K562 (cell line): Measurements from ENCODE around the gene CBFA2T2. TPM values are rescaled to one million over a fixed set of nuclear protein-coding genes. Genes with fewer than 3 reads are reported as not detected.

Experiments used
- EGR1 ChIP-seq: fragments of 450-650 bp; conservative IDR thresholded peaks from 2 replicates; pipeline ENCODE4 v1.6.1; 2017; ENCODE audit warnings: mild to moderate bottlenecking
- JUNB ChIP-seq: fragments of 450-650 bp; formaldehyde crosslinking; conservative IDR thresholded peaks from 2 replicates; pipeline ENCODE4 v1.4.0; 2020; ENCODE audit warnings: mild to moderate bottlenecking
- NCOA2 ChIP-seq, 2 experiments: fragments of 450-650 bp; IDR thresholded peaks; 2 replicates each; pipeline ENCODE4 v1.6.1; 2018; ENCODE audit warnings: mild to moderate bottlenecking in 2 of 2, moderate library complexity in 1 of 2; ENCODE audit not compliant: partially characterized antibody in 2 of 2
- polyA plus RNA-seq, 8 experiments: library from polyadenylated mRNA; depleted of rRNA in 4 of 8; stranded (reverse) in 5 of 8; unstranded in 3 of 8; fragments of >200 nt; fragmentation: Nextera tagmentation in 2 of 8; fragmentation: Illumina TruSeq in 1 of 8; extraction: Ambion mirVana in 2 of 8; extraction: Trizol in 1 of 8; gene quantifications; 2 replicates each; pipeline versions ENCODE4 v1.2.1 to v1.2.3, GENCODE V29; 2011 to 2014; ENCODE audit warnings: inconsistent platforms in 1 of 8, missing spikeins in 1 of 8
- total RNA-seq, 7 experiments: library from RNA; depleted of rRNA in 6 of 7; stranded (reverse); fragments of >200 nt in 6 of 7; fragmentation: Illumina TruSeq in 2 of 7; extraction: Trizol in 2 of 7; gene quantifications; 2 replicates each; pipeline versions ENCODE4 v1.2.1 to v1.2.3, GENCODE V29; 2011 to 2021; ENCODE audit warnings: low replicate concordance in 1 of 7
- TF ChIP-seq, protein P1 (sequence below): fragments of 450-650 bp; IDR thresholded peaks from 2 replicates; pipeline ENCODE4 v1.6.1; 2016; ENCODE audit warnings: borderline replicate concordance
- TF ChIP-seq, protein P2 (sequence below), 3 experiments: IDR thresholded peaks in 2 of 3; conservative IDR thresholded peaks in 1 of 3; 2 replicates each; pipeline ENCODE4 v1.5.1; 2011 to 2012; ENCODE audit warnings: low read length in 3 of 3, mild to moderate bottlenecking in 3 of 3, control low read depth in 2 of 3, improper control_type of control experiment in 1 of 3, inconsistent platforms in 1 of 3, low read depth in 1 of 3, mixed read lengths in 1 of 3, moderate library complexity in 1 of 3; ENCODE audit not compliant: insufficient read depth in 2 of 3

The CBFA2T2 gene
- total and polyA plus RNA-seq, 9 of the 15 experiments (the other 6 are each of a cell fraction or from before 2014, with no cell fraction given): 0.27 to 9.6 (median 5.8) TPM

DNA sequence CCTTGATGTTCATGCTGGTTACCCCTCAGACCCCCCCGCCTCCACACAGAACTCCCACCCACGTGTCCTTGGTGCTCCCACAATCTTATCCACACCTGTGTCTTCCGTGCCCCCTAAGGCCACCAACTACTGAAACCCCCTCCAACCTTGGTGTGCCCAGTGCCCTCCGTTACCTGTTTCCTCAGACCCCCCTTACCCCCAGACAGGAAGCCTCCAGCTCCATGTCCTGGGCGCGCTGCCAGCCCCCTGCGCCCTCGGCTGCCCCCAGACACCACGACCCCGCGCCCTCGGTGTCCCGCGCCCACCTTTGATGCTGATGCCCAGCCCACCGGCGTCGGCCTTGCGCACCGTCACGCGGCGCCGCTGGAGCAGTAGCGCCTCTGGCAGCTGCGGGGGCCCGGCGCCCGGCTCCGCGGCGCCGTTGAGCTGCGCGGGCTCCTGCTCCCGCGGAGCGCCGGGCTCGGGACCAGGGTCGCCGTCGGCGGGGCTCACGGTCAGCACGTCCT, 46.8 kb upstream of the CBFA2T2 start (continued):
- TF ChIP-seq NCOA2 (IDR thresholded peaks at IDR 0.05; ENCODE audit: partially characterized antibody in 2 of 2) (no peak), EGR1 (peak; percentile 20; the same call in 1 of the 2 replicates), JUNB (CRISPR knock-in tag) (no peak)
- TF ChIP-seq, protein P1, sequence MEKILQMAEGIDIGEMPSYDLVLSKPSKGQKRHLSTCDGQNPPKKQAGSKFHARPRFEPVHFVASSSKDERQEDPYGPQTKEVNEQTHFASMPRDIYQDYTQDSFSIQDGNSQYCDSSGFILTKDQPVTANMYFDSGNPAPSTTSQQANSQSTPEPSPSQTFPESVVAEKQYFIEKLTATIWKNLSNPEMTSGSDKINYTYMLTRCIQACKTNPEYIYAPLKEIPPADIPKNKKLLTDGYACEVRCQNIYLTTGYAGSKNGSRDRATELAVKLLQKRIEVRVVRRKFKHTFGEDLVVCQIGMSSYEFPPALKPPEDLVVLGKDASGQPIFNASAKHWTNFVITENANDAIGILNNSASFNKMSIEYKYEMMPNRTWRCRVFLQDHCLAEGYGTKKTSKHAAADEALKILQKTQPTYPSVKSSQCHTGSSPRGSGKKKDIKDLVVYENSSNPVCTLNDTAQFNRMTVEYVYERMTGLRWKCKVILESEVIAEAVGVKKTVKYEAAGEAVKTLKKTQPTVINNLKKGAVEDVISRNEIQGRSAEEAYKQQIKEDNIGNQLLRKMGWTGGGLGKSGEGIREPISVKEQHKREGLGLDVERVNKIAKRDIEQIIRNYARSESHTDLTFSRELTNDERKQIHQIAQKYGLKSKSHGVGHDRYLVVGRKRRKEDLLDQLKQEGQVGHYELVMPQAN: 0 out of 2 replicates have a peak, but pooled peaks have one; percentile 0
- TF ChIP-seq, protein P2, sequence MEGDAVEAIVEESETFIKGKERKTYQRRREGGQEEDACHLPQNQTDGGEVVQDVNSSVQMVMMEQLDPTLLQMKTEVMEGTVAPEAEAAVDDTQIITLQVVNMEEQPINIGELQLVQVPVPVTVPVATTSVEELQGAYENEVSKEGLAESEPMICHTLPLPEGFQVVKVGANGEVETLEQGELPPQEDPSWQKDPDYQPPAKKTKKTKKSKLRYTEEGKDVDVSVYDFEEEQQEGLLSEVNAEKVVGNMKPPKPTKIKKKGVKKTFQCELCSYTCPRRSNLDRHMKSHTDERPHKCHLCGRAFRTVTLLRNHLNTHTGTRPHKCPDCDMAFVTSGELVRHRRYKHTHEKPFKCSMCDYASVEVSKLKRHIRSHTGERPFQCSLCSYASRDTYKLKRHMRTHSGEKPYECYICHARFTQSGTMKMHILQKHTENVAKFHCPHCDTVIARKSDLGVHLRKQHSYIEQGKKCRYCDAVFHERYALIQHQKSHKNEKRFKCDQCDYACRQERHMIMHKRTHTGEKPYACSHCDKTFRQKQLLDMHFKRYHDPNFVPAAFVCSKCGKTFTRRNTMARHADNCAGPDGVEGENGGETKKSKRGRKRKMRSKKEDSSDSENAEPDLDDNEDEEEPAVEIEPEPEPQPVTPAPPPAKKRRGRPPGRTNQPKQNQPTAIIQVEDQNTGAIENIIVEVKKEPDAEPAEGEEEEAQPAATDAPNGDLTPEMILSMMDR (IDR thresholded peaks at IDR 0.05 in 2 of 3, conservative IDR thresholded peaks at IDR 0.05 in 1 of 3; ENCODE audit: insufficient read depth in 2 of 3, low read depth in 1 of 3, low read length in 3 of 3): peak in 1 of 3 experiments; percentile 10; a peak in 1 of 6 replicates
